ENCODE results near the gene PRKG1. TPM values are rescaled to one million over a fixed set of nuclear protein-coding genes. Genes with fewer than 3 reads are reported as not detected.

The PRKG1 gene
- total RNA-seq, 1 experiment from 2014 or later, result 7.4 TPM

- intact Hi-C loops (cut with micrococcal nuclease), result loop anchor here (10.0 kb wide), 2 partner anchors 509 to 669 kb away; no protein-coding TSS in a partner anchor
- H3K27ac ChIP-seq (ENCODE audit: low read length), result no peak overlapping the region
Measured at GRCh38 chr10:52213321-52213752, 1139.0 kb downstream of the PRKG1 start.

GRCh38 chr10:52215745-52216361 lies 1141.6 kb downstream of the PRKG1 start:
- BruUV-seq (replicated peaks), result no TSS peak
- POLR2A ChIA-PET (ENCODE audit: unreplicated experiment), result no interaction called here
- H3F3A ChIP-seq (ENCODE audit: low read length, unreplicated experiment), result no peaks in the 10 kb centered on the region

More at GRCh38 chr10:52213321-52213752, 1139.0 kb downstream of the PRKG1 start:
- ChIA-PET POLR2A (ENCODE audit: unreplicated experiment) (interaction anchor here (0.5 to 0.7 kb wide), 2 partner anchors 101 to 776 kb away, joined by 3 to 5 read pairs; partner anchors contain the start of gene DKK1), CTCF (no interaction called here)
- Histone ChIP-seq H3K9me2 (replicated peaks; ENCODE audit: low read length) (no peaks in the 10 kb centered on the region), H3F3A (ENCODE audit: low read length, unreplicated experiment) (no peaks in the 10 kb centered on the region), H3K9ac (ENCODE audit: low read length) (no peak overlapping the region), H4K20me1 (ENCODE audit: low read length) (no peaks in the 10 kb centered on the region), H3K36me3 (ENCODE audit: low read depth, low read length) (no peaks in the 10 kb centered on the region), H3K4me2 (ENCODE audit: low read length) (no peak overlapping the region), H3K4me1 (ENCODE audit: insufficient read depth, low read length) (peaks cover 24% of the 10 kb centered on the region), H3K4me3 (ENCODE audit: low read length) (no peak overlapping the region), H3K27me3 (ENCODE audit: low read length) (no peaks in the 10 kb centered on the region), H3K9me3 (ENCODE audit: low read length) (no peaks in the 10 kb centered on the region), H2AFZ (ENCODE audit: low read length) (peak overlapping the region; percentile 27), H3K79me2 (ENCODE audit: low read length) (no peaks in the 10 kb centered on the region)
- DNase-seq, result peak; percentile 61
- 0 out of 2 replicates have a peak, but pooled peaks have one; percentile 23 for TF ChIP-seq CTCF (conservative IDR thresholded peaks at IDR 0.05; ENCODE audit: low read depth, low read length)
- TF ChIP-seq EZH2 (IDR thresholded peaks at IDR 0.05; ENCODE audit: low read length, unreplicated experiment), result no peak
- ATAC-seq, result peak; percentile 37
- BruUV-seq (replicated peaks), result no TSS peak

More at GRCh38 chr10:52215745-52216361, 1141.6 kb downstream of the PRKG1 start:
- Histone ChIP-seq H4K20me1 (ENCODE audit: low read length) (no peaks in the 10 kb centered on the region), H2AFZ (ENCODE audit: low read length) (0 out of 2 replicates have a peak overlapping the region, but pooled peaks have one; percentile 0), H3K9me3 (ENCODE audit: low read length) (no peaks in the 10 kb centered on the region), H3K27me3 (ENCODE audit: low read length) (no peaks in the 10 kb centered on the region), H3K36me3 (ENCODE audit: low read depth, low read length) (no peaks in the 10 kb centered on the region), H3K4me2 (ENCODE audit: low read length) (peak overlapping the region; percentile 36; the same call in 1 of the 2 replicates), H3K79me2 (ENCODE audit: low read length) (no peaks in the 10 kb centered on the region), H3K27ac (ENCODE audit: low read length) (peak overlapping the region; percentile 65), H3K9me2 (replicated peaks; ENCODE audit: low read length) (no peaks in the 10 kb centered on the region), H3K4me3 (ENCODE audit: low read length) (no peak overlapping the region), H3K9ac (ENCODE audit: low read length) (peak overlapping the region; percentile 57), H3K4me1 (ENCODE audit: insufficient read depth, low read length) (peaks cover 24% of the 10 kb centered on the region)
- CTCF ChIA-PET, result interaction anchor here (0.5 to 1.9 kb wide), 8 partner anchors 17 to 533 kb away, joined by 3 to 9 read pairs (median 4); no protein-coding TSS in a partner anchor
- DNase-seq, result peak; percentile 96
- intact Hi-C loops (cut with micrococcal nuclease), result loop anchor here (1.0 to 10.0 kb wide), 12 partner anchors 160 to 1215 kb away; no protein-coding TSS in a partner anchor
- peak; percentile 99 for TF ChIP-seq CTCF (conservative IDR thresholded peaks at IDR 0.05; ENCODE audit: low read depth, low read length)
- no peak for TF ChIP-seq EZH2 (IDR thresholded peaks at IDR 0.05; ENCODE audit: low read length, unreplicated experiment)
- peak; percentile 58 for ATAC-seq
